ENCODE measurements around the gene GTF3C2.

- TF ChIP-seq CTCF (conservative IDR thresholded peaks at IDR 0.05; ENCODE audit: low read length) (no peak), EZH2phosphoT487 (IDR thresholded peaks at IDR 0.05; ENCODE audit: borderline replicate concordance) (no peak)
Observed at GRCh38 chr2:27288610-27289009, 68.0 kb downstream of the GTF3C2 start.

All from Loucy (cell line).